Measurements from ENCODE around the gene PTGDS.
A peak's percentile ranks its signal among the peaks of the same experiment; 100 is the strongest.

The PTGDS gene

GRCh38 chr9:136961279-136962065 lies 15.8 kb upstream of the PTGDS start:
- no peak overlapping the region for H3K27ac ChIP-seq
- no peak for TF ChIP-seq ZFX (IDR thresholded peaks at IDR 0.05; ENCODE audit: borderline replicate concordance)
- no peak for TF ChIP-seq CTCF (IDR thresholded peaks at IDR 0.05)

DNA sequence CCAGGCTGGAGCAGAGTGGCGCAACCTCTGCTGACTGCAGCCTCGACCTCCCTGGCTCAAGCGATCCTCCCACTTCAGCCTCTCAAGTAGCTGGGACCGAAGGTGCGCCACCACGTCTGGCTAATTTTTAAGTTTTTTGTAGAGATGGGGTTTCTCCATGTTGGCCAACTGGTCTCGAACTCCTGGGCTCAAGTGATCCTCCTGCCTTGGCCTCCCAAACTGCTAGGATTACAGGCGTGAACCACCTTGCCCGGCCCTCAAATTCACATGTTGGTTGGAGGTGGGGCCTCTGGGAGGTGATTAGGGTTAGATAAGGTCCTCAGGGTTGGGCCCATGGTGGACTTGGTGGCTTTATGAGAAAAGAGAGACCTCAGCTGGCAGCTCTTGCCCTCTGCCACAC lies 15.1 kb upstream of the PTGDS start:
- no peak overlapping the region for H3K27ac ChIP-seq
- TF ChIP-seq ZFX (IDR thresholded peaks at IDR 0.05; ENCODE audit: borderline replicate concordance) (no peak), CTCF (IDR thresholded peaks at IDR 0.05) (no peak)

DNA sequence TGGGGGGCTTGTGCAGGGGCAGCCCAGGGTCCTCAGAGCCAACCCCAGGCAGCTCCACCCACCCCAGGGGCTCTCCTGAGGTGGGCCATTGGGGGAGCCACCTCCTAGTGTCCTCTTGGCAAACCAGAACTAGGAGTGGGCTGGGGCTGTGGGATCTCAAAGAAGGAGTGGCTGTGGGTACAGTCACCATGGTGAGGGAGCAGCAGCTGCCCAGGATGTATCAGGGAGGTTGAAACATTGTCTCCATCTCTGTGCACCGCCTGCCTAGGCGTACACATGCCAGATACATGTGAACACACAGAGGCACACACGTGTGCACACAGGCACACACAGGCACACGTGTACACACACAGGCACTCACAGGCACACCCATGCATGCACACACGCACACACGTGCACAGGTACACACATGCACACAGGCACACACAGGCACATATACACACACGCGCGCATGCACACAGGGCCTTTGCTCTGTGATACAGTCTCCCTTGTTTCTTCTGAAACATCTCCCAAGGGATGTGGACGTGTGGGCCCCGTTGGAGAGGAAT lies 14.5 kb upstream of the PTGDS start:
- TF ChIP-seq ZFX (IDR thresholded peaks at IDR 0.05; ENCODE audit: borderline replicate concordance) (no peak), CTCF (IDR thresholded peaks at IDR 0.05) (no peak)
- H3K27ac ChIP-seq: no peak overlapping the region

DNA sequence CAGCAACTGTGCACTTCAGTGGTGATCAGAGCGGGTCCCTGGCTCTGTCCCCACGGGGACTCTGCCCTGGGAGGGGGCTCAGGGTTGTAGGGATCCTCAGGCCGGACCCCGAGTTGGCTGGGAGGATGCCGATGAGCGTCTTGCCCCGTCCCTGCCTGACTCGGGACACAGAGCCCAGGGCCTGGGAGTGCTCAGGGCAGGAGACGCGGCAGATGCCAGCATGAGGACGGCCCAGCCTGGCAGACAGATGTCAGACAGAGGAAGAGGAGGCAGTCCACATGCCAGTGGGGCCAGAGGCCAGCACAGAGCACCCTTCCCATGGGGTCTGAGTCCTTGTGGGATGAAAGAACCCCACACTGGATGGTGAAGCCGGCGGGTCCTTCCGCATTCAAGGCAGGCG lies 14.0 kb upstream of the PTGDS start:
- H3K27ac ChIP-seq: no peak overlapping the region
- TF ChIP-seq CTCF (IDR thresholded peaks at IDR 0.05) (no peak), ZFX (IDR thresholded peaks at IDR 0.05; ENCODE audit: borderline replicate concordance) (no peak)

DNA sequence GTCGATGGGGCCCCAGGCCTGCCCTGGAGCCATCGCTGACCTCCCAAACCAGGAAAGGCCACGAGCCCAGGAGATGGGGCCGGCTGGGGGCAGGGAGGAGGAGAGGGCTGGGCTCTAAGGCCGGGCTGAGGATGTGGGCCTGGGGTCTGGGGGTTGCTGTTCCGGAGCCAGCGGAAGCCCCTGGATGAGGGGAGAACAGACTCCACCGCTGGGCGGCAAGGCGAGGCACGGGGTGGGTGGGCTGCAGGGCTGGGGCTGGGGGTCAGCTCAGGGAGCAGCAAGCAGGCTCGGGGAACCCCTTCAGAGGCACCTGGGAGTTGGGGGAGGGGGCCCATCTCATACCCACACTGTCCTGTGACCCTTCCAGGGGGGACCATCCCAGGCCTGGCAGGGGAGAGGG lies 13.6 kb upstream of the PTGDS start:
- no peak overlapping the region for H3K27ac ChIP-seq
- no peak for TF ChIP-seq ZFX (IDR thresholded peaks at IDR 0.05; ENCODE audit: borderline replicate concordance)
- no peak for TF ChIP-seq CTCF (IDR thresholded peaks at IDR 0.05)

- TF ChIP-seq CTCF (IDR thresholded peaks at IDR 0.05) (no peak), ZFX (IDR thresholded peaks at IDR 0.05; ENCODE audit: borderline replicate concordance) (no peak)
- 0 out of 2 replicates have a peak overlapping the region, but pooled peaks have one; percentile 20 for H3K27ac ChIP-seq
These were observed 13.1 kb upstream of the PTGDS start for GRCh38 chr9:136964171-136964689.

- 0 out of 2 replicates have a peak overlapping the region, but pooled peaks have one; percentile 20 for H3K27ac ChIP-seq
These were observed 12.4 kb upstream of the PTGDS start for GRCh38 chr9:136964833-136965422.

More at GRCh38 chr9:136964833-136965422, 12.4 kb upstream of the PTGDS start:
- no peak for TF ChIP-seq CTCF (IDR thresholded peaks at IDR 0.05)
- TF ChIP-seq ZFX (IDR thresholded peaks at IDR 0.05; ENCODE audit: borderline replicate concordance): no peak
